ENCODE data around the gene CASKIN2. TPM values are rescaled to one million over a fixed set of nuclear protein-coding genes. Genes with fewer than 3 reads are reported as not detected.

Gene CASKIN2
- polyA plus RNA-seq, 6 donors from 2014 or later = 0.29 TPM; not detected in 5

DNA sequence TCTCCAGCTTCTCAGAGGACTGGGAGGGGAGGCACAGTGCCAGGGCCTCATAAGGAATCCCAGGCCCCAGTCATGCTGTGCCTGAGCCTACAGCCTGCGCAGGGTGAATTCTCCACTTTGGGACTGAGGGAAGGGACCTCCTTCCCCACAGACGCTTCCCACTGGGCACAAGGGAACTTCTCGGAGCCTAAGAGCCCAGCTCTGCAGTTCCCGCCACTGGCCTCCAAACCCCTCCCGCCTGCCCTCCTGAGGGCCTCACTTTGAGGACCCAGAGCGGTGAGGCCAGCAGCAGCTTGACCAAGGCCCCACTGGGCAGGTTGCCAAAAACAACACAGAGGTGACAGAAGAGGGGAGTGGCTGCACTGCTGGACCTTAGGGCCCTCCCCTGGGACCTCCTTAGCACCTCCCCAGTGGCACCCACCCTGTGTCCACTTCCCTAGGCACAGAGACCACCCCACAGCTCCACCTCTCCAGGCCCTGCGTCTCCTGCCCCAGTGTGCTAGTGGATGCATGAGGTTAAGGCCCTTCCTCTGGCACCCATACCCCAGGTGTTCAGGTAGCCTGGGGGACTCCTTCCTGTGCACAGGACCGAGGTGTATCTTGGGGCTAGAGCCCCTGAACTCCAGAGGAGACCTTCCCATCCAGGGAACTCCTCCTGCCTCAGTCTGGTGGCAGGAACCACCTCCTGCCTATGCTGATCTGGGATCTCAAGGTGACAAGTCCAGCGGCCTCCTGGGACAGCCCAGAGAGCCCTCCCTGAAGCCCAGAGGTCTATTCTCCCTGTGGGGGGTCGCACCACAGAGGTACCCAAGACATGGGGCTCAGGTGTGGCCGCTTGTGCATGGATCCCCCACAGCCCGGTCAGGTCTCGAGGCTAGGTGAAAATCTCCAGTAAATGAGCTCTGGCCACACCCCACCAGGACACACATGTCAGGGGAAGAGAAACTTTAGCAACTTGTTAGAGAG is 3.4 kb downstream of the CASKIN2 start:
- no peaks in the 10 kb centered on the region for H3K36me3 Mint-ChIP-seq
- no peak for ATAC-seq (ENCODE audit: low read depth in 2 of 2)
- H3K27ac Mint-ChIP-seq = no peak overlapping the region
- no peaks in the 10 kb centered on the region for H3K27me3 Mint-ChIP-seq
- H3K4me3 Mint-ChIP-seq = peak overlapping the region in 2 of 8 donors; percentile 29 to 73
- no peaks in the 10 kb centered on the region for H3K9me3 Mint-ChIP-seq
- DNase-seq = no peak
- peaks cover 0 to 2% (median under 1%) of the 10 kb centered on the region in 3 donors for H3K4me1 Mint-ChIP-seq

DNA sequence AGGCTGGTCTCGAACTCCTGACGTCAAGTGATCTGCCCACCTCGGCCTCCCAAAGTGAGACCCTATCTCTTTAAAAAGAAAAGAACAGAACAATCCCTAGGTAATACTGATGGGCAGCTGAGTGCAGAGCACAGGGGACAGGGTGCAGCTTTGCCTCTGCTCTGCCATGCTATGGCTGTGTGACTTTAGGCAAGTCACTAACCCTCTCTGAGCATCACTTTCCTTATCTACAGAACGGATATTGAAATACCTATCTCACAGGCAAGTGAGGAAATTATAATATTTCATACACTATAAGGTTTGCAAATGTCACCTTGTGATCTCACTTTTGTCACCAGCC is 4.1 kb downstream of the CASKIN2 start:
- H3K9me3 Mint-ChIP-seq = no peaks in the 10 kb centered on the region
- H3K27me3 Mint-ChIP-seq = no peaks in the 10 kb centered on the region
- no peak overlapping the region for H3K4me3 Mint-ChIP-seq
- no peaks in the 10 kb centered on the region for H3K4me1 Mint-ChIP-seq
- no peak for DNase-seq
- no peak overlapping the region for H3K27ac Mint-ChIP-seq
- H3K36me3 Mint-ChIP-seq = no peaks in the 10 kb centered on the region
- ATAC-seq (ENCODE audit: low read depth in 2 of 2) = no peak

DNA sequence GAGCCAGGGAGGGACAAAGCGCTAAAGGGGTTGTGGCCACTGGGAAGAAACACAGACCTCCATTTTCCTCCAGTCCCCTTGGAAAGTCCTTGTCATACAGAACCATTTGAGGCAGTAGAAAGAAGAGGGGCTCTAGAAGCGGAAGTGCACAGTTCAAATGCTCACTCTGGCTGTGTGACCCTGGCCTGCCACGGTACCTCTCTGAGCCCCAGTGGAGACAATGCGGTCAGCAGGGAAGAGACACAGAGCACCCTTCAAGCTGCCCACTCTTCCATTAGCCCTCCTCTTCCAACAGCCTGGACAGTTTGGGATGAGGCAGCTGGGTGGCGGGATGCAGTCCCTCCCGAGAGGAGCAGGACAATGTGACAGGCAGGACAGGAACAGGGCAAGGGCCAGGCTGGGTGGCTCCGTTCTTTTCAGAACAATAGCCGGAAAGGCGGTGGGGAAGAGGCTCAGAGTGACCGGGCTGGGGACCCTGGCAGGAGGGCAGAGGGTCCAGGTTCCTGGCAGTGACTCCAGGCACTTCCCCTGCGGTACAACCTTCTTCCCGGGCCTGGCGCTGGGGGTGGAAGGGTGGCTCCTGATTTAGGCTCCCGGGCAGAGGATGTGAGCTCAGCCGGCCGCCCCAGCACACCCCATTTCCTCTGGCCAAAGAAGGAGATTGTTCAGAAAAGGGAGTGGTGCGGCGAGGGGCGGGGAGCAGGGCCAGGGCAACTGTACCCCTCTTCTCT is 5.6 kb downstream of the CASKIN2 start:
- Mint-ChIP-seq H3K4me3 (no peak overlapping the region), H3K27ac (no peak overlapping the region), H3K4me1 (no peaks in the 10 kb centered on the region), H3K9me3 (no peaks in the 10 kb centered on the region), H3K36me3 (no peaks in the 10 kb centered on the region), H3K27me3 (no peaks in the 10 kb centered on the region)
- no peak for DNase-seq
- ATAC-seq (ENCODE audit: low read depth in 2 of 2) = no peak

DNA sequence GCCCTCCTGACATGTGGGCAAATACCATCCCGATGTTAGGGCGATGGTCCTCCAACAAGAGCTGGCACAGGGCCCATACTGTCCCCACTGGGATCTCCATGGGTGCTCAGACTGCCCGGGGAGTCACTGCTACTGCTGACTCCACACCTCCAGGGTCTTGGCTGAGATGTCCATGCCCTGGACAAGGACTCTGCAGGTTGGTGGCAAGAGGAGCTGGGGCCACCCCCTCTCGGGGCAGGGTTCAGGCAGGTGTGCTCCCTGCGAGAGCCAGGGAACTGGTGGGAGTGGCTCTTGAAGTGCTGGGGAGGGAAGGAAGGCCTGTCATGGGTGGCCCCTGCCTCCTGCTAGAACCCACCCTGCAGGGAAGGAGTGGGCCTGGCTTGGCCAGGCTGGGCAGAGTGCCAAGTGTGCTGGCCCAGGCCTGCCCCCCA is 6.4 kb downstream of the CASKIN2 start:
- ATAC-seq (ENCODE audit: low read depth in 2 of 2) (no peak), DNase-seq (no peak)
- no peaks in the 10 kb centered on the region for H3K9me3 Mint-ChIP-seq
- no peaks in the 10 kb centered on the region for H3K36me3 Mint-ChIP-seq
- no peak overlapping the region for H3K27ac Mint-ChIP-seq
- no peaks in the 10 kb centered on the region for H3K27me3 Mint-ChIP-seq
- no peaks in the 10 kb centered on the region for H3K4me1 Mint-ChIP-seq
- H3K4me3 Mint-ChIP-seq = no peak overlapping the region

DNA sequence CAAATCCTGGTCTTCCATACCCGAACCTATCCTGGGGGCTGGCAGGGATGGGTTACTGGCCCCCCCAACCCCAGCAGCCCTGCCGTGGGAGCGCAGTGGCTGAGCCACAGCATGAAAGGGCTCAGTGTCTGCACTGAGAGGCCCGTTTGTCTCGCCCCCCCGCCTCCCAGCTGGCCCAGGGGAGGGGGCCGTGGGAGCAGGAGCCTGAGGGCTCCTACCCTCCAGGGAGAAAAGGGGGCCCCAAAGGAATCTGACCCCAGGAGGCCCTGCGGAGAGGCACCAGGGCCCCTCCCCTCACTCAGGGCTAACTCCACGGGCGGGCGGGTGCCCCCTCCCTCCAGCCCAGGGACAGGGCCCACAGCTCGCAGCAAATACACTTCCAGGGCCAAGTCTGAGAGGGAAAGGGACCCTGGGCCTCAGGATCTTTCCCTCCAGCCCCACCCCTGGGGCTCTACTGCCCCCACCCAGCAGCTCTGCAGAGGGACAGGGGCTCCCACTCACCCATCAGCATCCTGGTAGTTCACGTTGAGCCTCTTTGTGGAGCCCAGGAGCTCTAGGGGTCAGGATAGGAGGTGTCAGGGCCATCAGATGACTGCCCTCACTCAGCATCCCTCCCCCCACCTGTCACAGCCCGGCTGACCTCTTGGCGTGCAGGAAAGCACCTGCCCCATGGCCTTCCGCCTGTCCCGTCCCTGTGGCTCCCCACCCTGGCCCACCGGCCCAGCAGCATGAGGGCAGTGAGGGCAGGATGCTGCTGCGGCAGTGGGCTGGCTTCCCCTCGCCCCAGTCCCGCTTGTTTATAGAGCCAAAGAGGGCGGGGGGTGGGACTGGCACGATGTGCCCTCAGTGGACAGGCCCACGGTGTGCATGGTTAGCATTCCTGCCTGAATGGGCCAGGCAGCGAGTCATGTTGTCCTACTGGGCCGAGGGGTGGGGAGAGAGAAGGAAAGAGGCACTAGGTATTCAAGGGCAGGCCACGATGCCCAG is 7.3 kb downstream of the CASKIN2 start:
- Mint-ChIP-seq H3K4me3 (no peak overlapping the region), H3K27me3 (no peaks in the 10 kb centered on the region), H3K36me3 (no peaks in the 10 kb centered on the region), H3K9me3 (no peaks in the 10 kb centered on the region), H3K4me1 (no peaks in the 10 kb centered on the region), H3K27ac (no peak overlapping the region)
- ATAC-seq (ENCODE audit: low read depth in 2 of 2) (no peak), DNase-seq (no peak)

DNA sequence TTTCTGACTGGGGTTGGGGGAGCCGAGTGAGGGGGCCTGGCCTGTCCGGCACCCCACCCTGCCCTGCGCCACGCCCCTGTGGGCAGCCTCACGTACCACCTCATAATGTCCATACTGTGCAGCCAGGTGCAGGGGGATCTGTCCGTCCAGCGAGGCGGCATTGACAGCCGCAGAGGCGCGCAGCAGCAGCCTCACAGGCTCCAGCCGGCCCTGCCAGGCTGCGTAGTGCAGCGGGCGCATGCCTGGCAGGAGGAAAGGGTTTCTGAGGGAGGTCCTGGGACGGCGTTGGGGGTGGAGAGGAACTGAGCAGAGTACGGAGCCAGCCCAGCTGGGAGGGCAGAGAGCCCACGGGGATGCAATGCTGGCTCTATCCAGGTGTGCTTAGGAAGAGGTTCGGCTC is 8.4 kb downstream of the CASKIN2 start:
- no peaks in the 10 kb centered on the region for H3K27me3 Mint-ChIP-seq

DNA sequence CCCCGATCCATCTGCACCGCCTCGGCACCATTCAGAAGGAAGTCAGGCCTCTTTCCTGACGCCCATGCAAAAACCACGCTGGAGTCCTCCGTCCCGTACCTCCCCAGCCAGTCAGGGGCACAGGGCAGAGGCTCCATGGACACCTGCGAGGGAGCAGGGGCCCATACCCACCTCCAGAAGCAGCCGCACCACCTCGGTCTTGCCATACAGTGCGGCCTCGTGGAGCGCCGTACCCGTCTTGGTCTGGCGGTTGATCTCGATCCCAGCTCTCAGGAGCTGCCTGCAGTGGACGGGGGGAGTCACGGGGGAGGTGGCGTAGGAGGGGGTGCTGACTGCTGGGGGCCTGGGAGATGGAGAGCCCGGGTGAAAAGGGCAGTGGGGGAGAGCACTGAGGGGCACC is 9.2 kb downstream of the CASKIN2 start:
- H3K4me1 Mint-ChIP-seq = no peaks in the 10 kb centered on the region
- H3K9me3 Mint-ChIP-seq = no peaks in the 10 kb centered on the region
- H3K36me3 Mint-ChIP-seq = no peaks in the 10 kb centered on the region
- H3K27me3 Mint-ChIP-seq = no peaks in the 10 kb centered on the region
- no peak for ATAC-seq (ENCODE audit: low read depth in 2 of 2)
- no peak overlapping the region for H3K27ac Mint-ChIP-seq
- DNase-seq = no peak
- H3K4me3 Mint-ChIP-seq = no peak overlapping the region

More for the DNA sequence above, 8.4 kb downstream of the CASKIN2 start:
- no peak for ATAC-seq (ENCODE audit: low read depth in 2 of 2)
- Mint-ChIP-seq H3K27ac (no peak overlapping the region), H3K4me1 (no peaks in the 10 kb centered on the region), H3K36me3 (no peaks in the 10 kb centered on the region), H3K4me3 (no peak overlapping the region), H3K9me3 (no peaks in the 10 kb centered on the region)
- DNase-seq = no peak

DNA sequence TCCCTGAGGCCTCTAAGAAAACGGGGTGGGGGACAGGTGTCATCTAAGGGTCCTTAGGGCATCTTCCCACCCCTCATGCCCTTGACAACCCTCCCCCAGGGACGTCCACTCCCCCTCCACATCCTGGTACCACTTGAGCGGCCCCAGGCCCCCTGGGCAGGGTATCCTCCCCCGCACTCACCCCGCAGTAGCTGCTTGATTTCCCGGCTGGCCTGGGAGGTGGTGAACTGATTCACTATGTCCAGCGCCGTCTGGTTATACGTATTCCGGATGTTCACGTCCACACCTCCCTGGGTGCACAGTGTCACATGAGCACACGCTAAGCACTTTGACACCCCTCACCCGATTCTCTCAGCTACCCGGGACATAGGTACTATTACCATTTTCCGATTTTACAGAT is 9.7 kb downstream of the CASKIN2 start:
- H3K27ac Mint-ChIP-seq = no peak overlapping the region
- H3K9me3 Mint-ChIP-seq = no peaks in the 10 kb centered on the region
- H3K27me3 Mint-ChIP-seq = no peaks in the 10 kb centered on the region
- ATAC-seq (ENCODE audit: low read depth in 2 of 2) (no peak), DNase-seq (no peak)
- H3K4me1 Mint-ChIP-seq = no peaks in the 10 kb centered on the region
- no peaks in the 10 kb centered on the region for H3K36me3 Mint-ChIP-seq
- H3K4me3 Mint-ChIP-seq = no peak overlapping the region

DNA sequence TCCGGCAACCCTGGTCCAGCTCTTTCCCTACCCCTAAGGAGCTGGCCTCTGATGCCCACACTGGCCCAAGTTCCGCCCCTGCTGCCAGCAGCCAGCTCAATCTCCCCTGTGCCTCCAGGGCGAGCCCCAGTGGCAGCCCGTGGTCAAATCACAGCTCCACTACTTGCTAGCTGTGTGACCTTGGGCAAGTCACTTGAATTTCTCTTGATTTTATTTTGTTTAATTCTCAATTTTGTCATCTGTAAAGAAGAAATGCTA is 10.3 kb downstream of the CASKIN2 start:
- DNase-seq (no peak), ATAC-seq (ENCODE audit: low read depth in 2 of 2) (no peak)
- H3K4me3 Mint-ChIP-seq = no peak overlapping the region
- H3K9me3 Mint-ChIP-seq = no peaks in the 10 kb centered on the region
- no peak overlapping the region for H3K27ac Mint-ChIP-seq
- H3K4me1 Mint-ChIP-seq = no peaks in the 10 kb centered on the region
- H3K36me3 Mint-ChIP-seq = no peaks in the 10 kb centered on the region
- H3K27me3 Mint-ChIP-seq = no peaks in the 10 kb centered on the region

DNA sequence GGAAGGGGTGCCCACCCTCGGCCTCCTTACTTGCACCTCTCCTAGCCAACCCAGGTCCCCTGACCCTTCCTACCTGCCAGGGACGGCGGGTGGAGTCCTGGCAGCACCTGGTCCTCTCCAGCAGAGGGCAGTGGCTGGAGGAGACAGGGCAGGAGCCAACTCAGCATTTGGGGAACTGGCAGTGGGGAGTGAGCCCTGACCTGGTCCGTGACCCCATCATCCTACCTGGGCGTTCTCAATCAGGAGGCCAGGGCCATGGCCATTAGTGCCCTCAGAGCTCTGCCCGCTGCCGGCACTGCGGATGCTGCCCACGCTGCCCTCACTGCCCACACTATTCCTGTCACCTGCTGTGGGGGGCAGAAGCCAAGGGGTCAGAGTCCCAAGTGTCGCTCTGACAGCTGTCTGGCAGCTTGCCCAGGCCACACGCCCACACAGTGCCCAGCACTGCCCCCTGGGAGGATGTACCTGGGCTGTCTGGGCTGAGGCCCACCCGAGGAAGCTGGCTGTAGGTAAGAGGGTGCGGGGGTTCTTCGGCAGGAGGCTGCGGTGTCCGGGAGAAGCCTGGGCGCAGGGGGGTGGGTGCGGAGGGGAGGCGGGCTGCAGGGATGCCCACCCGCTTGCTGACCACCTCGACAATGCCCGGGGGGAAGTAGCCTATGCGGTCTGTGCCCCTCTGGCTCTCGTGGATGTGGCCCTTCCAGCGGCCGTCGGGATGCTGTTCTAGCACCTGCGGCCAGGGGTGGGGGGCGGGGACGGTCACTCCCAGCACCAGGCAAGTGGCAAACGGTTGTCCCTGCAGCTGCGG is 10.8 kb downstream of the CASKIN2 start:
- ATAC-seq (ENCODE audit: low read depth in 2 of 2) (peak; percentile 83 to 91), DNase-seq (peak; percentile 51)
- Mint-ChIP-seq H3K36me3 (no peaks in the 10 kb centered on the region), H3K27me3 (no peaks in the 10 kb centered on the region), H3K9me3 (no peaks in the 10 kb centered on the region), H3K27ac (no peak overlapping the region), H3K4me3 (no peak overlapping the region), H3K4me1 (no peaks in the 10 kb centered on the region)

DNA sequence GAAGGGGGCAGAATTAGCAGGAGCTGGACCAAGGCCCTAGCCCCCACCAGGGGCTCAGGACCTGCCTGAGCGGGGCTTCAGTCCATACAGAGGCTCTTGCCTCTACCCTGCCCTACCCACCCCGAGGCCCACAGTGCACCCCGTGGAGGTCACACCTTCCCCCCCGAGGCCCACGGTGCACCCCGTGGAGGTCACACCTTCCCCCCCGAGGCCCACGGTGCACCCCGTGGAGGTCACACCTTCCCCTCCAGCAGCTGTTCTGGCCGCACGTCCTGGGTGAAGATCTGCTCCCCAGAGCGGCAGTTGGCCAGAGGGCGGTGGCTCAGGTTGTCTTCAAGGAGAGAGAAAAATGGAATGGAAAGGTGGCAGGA is 11.4 kb downstream of the CASKIN2 start:
- H3K27ac Mint-ChIP-seq = no peak overlapping the region
- DNase-seq (no peak), ATAC-seq (ENCODE audit: low read depth in 2 of 2) (no peak)
- no peaks in the 10 kb centered on the region for H3K27me3 Mint-ChIP-seq
- no peaks in the 10 kb centered on the region for H3K36me3 Mint-ChIP-seq
- no peak overlapping the region for H3K4me3 Mint-ChIP-seq
- H3K4me1 Mint-ChIP-seq = no peaks in the 10 kb centered on the region
- no peaks in the 10 kb centered on the region for H3K9me3 Mint-ChIP-seq

DNA sequence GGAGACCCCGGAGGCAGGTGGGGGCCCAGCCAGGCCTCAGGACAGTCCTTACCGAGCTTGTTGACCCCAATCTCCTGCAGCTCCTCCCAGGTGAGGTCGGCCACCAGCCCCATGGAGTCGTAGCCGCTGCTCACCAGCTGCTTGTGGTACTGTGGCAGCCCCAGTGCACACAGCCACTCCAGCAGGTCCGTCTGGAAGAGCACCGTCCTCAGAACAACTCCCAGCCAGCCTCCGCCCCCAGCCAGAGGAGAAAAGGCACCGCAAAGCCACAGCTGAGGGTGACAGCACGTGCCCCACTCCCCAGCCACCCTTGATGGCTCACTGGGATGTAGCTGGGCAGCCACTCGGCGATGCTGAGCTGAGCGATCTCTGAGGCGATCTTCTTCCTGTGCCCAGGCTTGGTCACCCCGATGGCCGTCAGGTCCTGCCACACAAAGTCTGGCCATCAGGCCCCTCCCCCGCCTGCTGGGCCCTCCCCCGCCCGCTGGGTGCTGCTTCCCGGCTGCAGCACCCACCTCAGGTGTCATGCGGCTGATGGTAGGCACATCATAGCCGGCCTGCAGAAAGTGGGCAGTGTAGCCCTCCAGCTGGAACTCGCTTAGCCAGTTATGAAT is 11.9 kb downstream of the CASKIN2 start:
- Mint-ChIP-seq H3K4me1 (no peaks in the 10 kb centered on the region), H3K9me3 (no peaks in the 10 kb centered on the region), H3K27ac (no peak overlapping the region), H3K27me3 (no peaks in the 10 kb centered on the region), H3K4me3 (no peak overlapping the region), H3K36me3 (no peaks in the 10 kb centered on the region)
- no peak for ATAC-seq (ENCODE audit: low read depth in 2 of 2)
- no peak for DNase-seq

Measured in naive B cell (primary cell).